HEK293 (cell line): ENCODE data around the gene ERH.

ENCODE experiments used
- CTCF ChIA-PET: fragments of 350-600 bp; formaldehyde crosslinking; extraction: SDS; loops from one replicate; lab custom pipeline; 2021; ENCODE audit warnings: antibody characterized with exemption; lab: Yijun Ruan, JAX
- POLR2A ChIA-PET: fragments of 300-600 bp; formaldehyde crosslinking; extraction: SDS; loops from one replicate; lab custom pipeline; 2020; ENCODE audit warnings: antibody characterized with exemption, inconsistent platforms; lab: Yijun Ruan, JAX
- H3K27ac ChIP-seq: fragments of 200-500 bp; sonication (Bioruptor generic); 2 replicates; pipeline ENCODE4 v1.5.1; 2014; ENCODE audit warnings: low read depth, low read length, control low read depth, inconsistent platforms; ENCODE audit errors: extremely low read depth
- H3K36me3 ChIP-seq, 2 experiments: fragments of 200-500 bp in 1 of 2; sonication (Bioruptor generic) in 1 of 2; 1 replicate in 1 of 2; 2 replicates in 1 of 2; pipeline ENCODE4 v1.5.1; 2014 to 2017; ENCODE audit warnings: inconsistent platforms in 2 of 2, low read length in 2 of 2; ENCODE audit not compliant: control insufficient read depth in 2 of 2, insufficient read depth in 1 of 2
- H3K4me1 ChIP-seq: fragments of 200-500 bp; sonication (Bioruptor generic); 2 replicates; pipeline ENCODE4 v1.5.1; 2014; ENCODE audit warnings: mild to moderate bottlenecking, low read length, inconsistent platforms; ENCODE audit not compliant: control insufficient read depth, insufficient read depth
- H3K4me3 ChIP-seq: 2 replicates; pipeline ENCODE4 v1.5.1; 2011; ENCODE audit warnings: low read depth, mild to moderate bottlenecking, control low read depth, low read length, moderate library complexity
- H3K9me3 ChIP-seq: fragments of 200-500 bp; sonication (Bioruptor generic); 2 replicates; pipeline ENCODE4 v1.5.1; 2014; ENCODE audit warnings: low read depth, low read length, inconsistent platforms; ENCODE audit not compliant: control insufficient read depth, insufficient read depth
- GLIS1 ChIP-seq: fragments of 450-650 bp; formaldehyde crosslinking; IDR thresholded peaks from 2 replicates; pipeline ENCODE4 v1.5.1; 2016; ENCODE audit warnings: missing biosample characterization, missing genetic modification characterization
- KLF1 ChIP-seq: fragments of 450-650 bp; formaldehyde crosslinking; IDR thresholded peaks from 2 replicates; pipeline ENCODE4 v1.5.1; 2016; ENCODE audit warnings: missing biosample characterization, missing genetic modification characterization
- KLF8 ChIP-seq: fragments of 450-650 bp; formaldehyde crosslinking; IDR thresholded peaks from 2 replicates; pipeline ENCODE4 v1.5.1; 2016; ENCODE audit warnings: missing biosample characterization, missing genetic modification characterization
- MZF1 ChIP-seq: fragments of 450-650 bp; formaldehyde crosslinking; IDR thresholded peaks from 2 replicates; pipeline ENCODE4 v1.5.1; 2017; ENCODE audit warnings: missing biosample characterization, missing genetic modification characterization, borderline replicate concordance
- OSR2 ChIP-seq: fragments of 450-650 bp; formaldehyde crosslinking; IDR thresholded peaks from 2 replicates; pipeline ENCODE4 v1.5.1; 2016; ENCODE audit warnings: missing biosample characterization, missing genetic modification characterization
- SCRT1 ChIP-seq: fragments of 450-650 bp; formaldehyde crosslinking; IDR thresholded peaks from 2 replicates; pipeline ENCODE4 v1.5.1; 2016; ENCODE audit warnings: missing biosample characterization, missing genetic modification characterization, borderline replicate concordance
- SETDB1 ChIP-seq: IDR thresholded peaks from one replicate; pipeline ENCODE4 v1.6.1; 2017; ENCODE audit warnings: mild to moderate bottlenecking, low read length, moderate library complexity, mixed read lengths; ENCODE audit not compliant: insufficient read length
- TCF7L2 ChIP-seq: IDR thresholded peaks from 2 replicates; pipeline ENCODE4 v1.6.1; 2011; ENCODE audit warnings: low read depth, mild to moderate bottlenecking, inconsistent platforms, low read length, moderate library complexity, borderline replicate concordance
- ZBTB26 ChIP-seq: fragments of 450-650 bp; formaldehyde crosslinking; optimal IDR thresholded peaks from 2 replicates; pipeline ENCODE3; 2016; ENCODE audit warnings: missing biosample characterization, mild to moderate bottlenecking, missing genetic modification characterization
- ZEB2 ChIP-seq: fragments of 450-650 bp; formaldehyde crosslinking; IDR thresholded peaks from 2 replicates; pipeline ENCODE4 v1.5.1; 2016; ENCODE audit warnings: missing biosample characterization, missing genetic modification characterization
- ZFP69B ChIP-seq: fragments of 450-650 bp; formaldehyde crosslinking; IDR thresholded peaks from 2 replicates; pipeline ENCODE4 v1.5.1; 2016; ENCODE audit warnings: missing biosample characterization, missing genetic modification characterization
- ZNF112 ChIP-seq: fragments of 450-650 bp; formaldehyde crosslinking; IDR thresholded peaks from 2 replicates; pipeline ENCODE4 v1.5.0; 2017; ENCODE audit warnings: missing biosample characterization, missing genetic modification characterization
- ZNF146 ChIP-seq: fragments of 450-650 bp; formaldehyde crosslinking; IDR thresholded peaks from 2 replicates; pipeline ENCODE4 v1.5.1; 2016; ENCODE audit warnings: missing biosample characterization, missing genetic modification characterization
- ZNF175 ChIP-seq: fragments of 450-650 bp; formaldehyde crosslinking; IDR thresholded peaks from 2 replicates; pipeline ENCODE4 v1.5.1; 2016; ENCODE audit warnings: missing biosample characterization, missing genetic modification characterization
- ZNF24 ChIP-seq: fragments of 450-650 bp; formaldehyde crosslinking; IDR thresholded peaks from 2 replicates; pipeline ENCODE4 v1.5.1; 2016; ENCODE audit warnings: missing biosample characterization, missing genetic modification characterization
- ZNF600 ChIP-seq: fragments of 450-650 bp; formaldehyde crosslinking; IDR thresholded peaks from 2 replicates; pipeline ENCODE4 v1.5.1; 2016; ENCODE audit warnings: missing biosample characterization, missing genetic modification characterization
- ZNF623 ChIP-seq: fragments of 450-650 bp; formaldehyde crosslinking; IDR thresholded peaks from 2 replicates; pipeline ENCODE4 v1.5.1; 2016; ENCODE audit warnings: missing biosample characterization, missing genetic modification characterization
- ZSCAN23 ChIP-seq: fragments of 450-650 bp; formaldehyde crosslinking; IDR thresholded peaks from 2 replicates; pipeline ENCODE4 v1.5.1; 2016; ENCODE audit warnings: missing biosample characterization, missing genetic modification characterization
- TF ChIP-seq, protein P1 (sequence below): fragments of 450-650 bp; formaldehyde crosslinking; IDR thresholded peaks from 2 replicates; pipeline ENCODE4 v1.5.1; 2016; ENCODE audit warnings: missing biosample characterization, missing genetic modification characterization
- TF ChIP-seq, protein P2 (sequence below): fragments of 450-650 bp; formaldehyde crosslinking; IDR thresholded peaks from 2 replicates; pipeline ENCODE4 v1.5.1; 2016; ENCODE audit warnings: missing biosample characterization, missing genetic modification characterization
- TF ChIP-seq, protein P3 (sequence below): fragments of 450-650 bp; formaldehyde crosslinking; IDR thresholded peaks from 2 replicates; pipeline ENCODE4 v1.5.1; 2016; ENCODE audit warnings: missing biosample characterization, missing genetic modification characterization
- TF ChIP-seq, protein P4 (sequence below): fragments of 450-650 bp; IDR thresholded peaks from 2 replicates; pipeline ENCODE4 v1.5.1; 2018; ENCODE audit warnings: missing biosample characterization, mild to moderate bottlenecking, missing genetic modification characterization

Gene ERH

GRCh38 chr14:69360438-69361108 is 37.5 kb downstream of the ERH start (continued):
- TF ChIP-seq ZEB2 (tag by site-specific recombination) (no peak), ZFP69B (peak; percentile 90), ZNF623 (no peak), SETDB1 (no peak), GLIS1 (tag by site-specific recombination) (peak; percentile 64), ZNF24 (tag by site-specific recombination) (peak; percentile 55; the same call in 1 of the 2 replicates), ZBTB26 (no peak), KLF8 (tag by site-specific recombination) (0 out of 2 replicates have a peak, but pooled peaks have one; percentile 14), OSR2 (tag by site-specific recombination) (peak; percentile 72), ZNF112 (tag by site-specific recombination) (no peak), ZNF146 (tag by site-specific recombination) (no peak), ZNF600 (tag by site-specific recombination) (peak; percentile 64; the same call in 1 of the 2 replicates)
- TF ChIP-seq, protein P1, sequence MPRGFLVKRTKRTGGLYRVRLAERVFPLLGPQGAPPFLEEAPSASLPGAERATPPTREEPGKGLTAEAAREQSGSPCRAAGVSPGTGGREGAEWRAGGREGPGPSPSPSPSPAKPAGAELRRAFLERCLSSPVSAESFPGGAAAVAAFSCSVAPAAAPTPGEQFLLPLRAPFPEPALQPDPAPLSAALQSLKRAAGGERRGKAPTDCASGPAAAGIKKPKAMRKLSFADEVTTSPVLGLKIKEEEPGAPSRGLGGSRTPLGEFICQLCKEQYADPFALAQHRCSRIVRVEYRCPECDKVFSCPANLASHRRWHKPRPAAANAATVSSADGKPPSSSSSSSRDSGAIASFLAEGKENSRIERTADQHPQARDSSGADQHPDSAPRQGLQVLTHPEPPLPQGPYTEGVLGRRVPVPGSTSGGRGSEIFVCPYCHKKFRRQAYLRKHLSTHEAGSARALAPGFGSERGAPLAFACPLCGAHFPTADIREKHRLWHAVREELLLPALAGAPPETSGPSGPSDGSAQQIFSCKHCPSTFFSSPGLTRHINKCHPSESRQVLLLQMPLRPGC = no peak
- TF ChIP-seq, protein P2, sequence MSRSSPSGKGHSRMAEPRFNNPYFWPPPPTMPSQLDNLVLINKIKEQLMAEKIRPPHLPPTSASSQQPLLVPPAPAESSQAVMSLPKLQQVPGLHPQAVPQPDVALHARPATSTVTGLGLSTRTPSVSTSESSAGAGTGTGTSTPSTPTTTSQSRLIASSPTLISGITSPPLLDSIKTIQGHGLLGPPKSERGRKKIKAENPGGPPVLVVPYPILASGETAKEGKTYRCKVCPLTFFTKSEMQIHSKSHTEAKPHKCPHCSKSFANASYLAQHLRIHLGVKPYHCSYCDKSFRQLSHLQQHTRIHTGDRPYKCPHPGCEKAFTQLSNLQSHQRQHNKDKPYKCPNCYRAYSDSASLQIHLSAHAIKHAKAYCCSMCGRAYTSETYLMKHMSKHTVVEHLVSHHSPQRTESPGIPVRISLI = no peak
- TF ChIP-seq, protein P3, sequence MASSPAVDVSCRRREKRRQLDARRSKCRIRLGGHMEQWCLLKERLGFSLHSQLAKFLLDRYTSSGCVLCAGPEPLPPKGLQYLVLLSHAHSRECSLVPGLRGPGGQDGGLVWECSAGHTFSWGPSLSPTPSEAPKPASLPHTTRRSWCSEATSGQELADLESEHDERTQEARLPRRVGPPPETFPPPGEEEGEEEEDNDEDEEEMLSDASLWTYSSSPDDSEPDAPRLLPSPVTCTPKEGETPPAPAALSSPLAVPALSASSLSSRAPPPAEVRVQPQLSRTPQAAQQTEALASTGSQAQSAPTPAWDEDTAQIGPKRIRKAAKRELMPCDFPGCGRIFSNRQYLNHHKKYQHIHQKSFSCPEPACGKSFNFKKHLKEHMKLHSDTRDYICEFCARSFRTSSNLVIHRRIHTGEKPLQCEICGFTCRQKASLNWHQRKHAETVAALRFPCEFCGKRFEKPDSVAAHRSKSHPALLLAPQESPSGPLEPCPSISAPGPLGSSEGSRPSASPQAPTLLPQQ = peak; percentile 85
- TF ChIP-seq, protein P4, sequence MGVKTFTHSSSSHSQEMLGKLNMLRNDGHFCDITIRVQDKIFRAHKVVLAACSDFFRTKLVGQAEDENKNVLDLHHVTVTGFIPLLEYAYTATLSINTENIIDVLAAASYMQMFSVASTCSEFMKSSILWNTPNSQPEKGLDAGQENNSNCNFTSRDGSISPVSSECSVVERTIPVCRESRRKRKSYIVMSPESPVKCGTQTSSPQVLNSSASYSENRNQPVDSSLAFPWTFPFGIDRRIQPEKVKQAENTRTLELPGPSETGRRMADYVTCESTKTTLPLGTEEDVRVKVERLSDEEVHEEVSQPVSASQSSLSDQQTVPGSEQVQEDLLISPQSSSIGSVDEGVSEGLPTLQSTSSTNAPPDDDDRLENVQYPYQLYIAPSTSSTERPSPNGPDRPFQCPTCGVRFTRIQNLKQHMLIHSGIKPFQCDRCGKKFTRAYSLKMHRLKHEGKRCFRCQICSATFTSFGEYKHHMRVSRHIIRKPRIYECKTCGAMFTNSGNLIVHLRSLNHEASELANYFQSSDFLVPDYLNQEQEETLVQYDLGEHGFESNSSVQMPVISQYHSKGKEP (tag by site-specific recombination) = 0 out of 2 replicates have a peak, but pooled peaks have one; percentile 34

- H3K27ac ChIP-seq = no peak overlapping the region
These were observed 39.1 kb downstream of the ERH start for GRCh38 chr14:69358966-69359365.

More at GRCh38 chr14:69358966-69359365, 39.1 kb downstream of the ERH start:
- TF ChIP-seq MZF1 (no peak), KLF1 (tag by site-specific recombination) (no peak), TCF7L2 (no peak), ZSCAN23 (tag by site-specific recombination) (no peak), SCRT1 (no peak), ZNF175 (no peak)
- Histone ChIP-seq H3K9me3 (no peaks in the 10 kb centered on the region), H3K4me3 (no peak overlapping the region), H3K4me1 (peaks cover 8% of the 10 kb centered on the region; the same call in 1 of the 2 replicates), H3K36me3 (no peaks in the 10 kb centered on the region)
- ChIA-PET POLR2A (no interaction called here), CTCF (interaction anchor here (0.8 kb wide), 1 partner anchor 11 kb away, joined by 3 read pairs; no protein-coding TSS in a partner anchor)
